ENCODE data around the gene CYREN.
"Not testable (repeated sequence)": the region's sequence is repeated elsewhere in the genome, so short reads cannot be mapped to it uniquely, and the experiment has no call there.

The CYREN gene, protein sequence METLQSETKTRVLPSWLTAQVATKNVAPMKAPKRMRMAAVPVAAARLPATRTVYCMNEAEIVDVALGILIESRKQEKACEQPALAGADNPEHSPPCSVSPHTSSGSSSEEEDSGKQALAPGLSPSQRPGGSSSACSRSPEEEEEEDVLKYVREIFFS

DNA sequence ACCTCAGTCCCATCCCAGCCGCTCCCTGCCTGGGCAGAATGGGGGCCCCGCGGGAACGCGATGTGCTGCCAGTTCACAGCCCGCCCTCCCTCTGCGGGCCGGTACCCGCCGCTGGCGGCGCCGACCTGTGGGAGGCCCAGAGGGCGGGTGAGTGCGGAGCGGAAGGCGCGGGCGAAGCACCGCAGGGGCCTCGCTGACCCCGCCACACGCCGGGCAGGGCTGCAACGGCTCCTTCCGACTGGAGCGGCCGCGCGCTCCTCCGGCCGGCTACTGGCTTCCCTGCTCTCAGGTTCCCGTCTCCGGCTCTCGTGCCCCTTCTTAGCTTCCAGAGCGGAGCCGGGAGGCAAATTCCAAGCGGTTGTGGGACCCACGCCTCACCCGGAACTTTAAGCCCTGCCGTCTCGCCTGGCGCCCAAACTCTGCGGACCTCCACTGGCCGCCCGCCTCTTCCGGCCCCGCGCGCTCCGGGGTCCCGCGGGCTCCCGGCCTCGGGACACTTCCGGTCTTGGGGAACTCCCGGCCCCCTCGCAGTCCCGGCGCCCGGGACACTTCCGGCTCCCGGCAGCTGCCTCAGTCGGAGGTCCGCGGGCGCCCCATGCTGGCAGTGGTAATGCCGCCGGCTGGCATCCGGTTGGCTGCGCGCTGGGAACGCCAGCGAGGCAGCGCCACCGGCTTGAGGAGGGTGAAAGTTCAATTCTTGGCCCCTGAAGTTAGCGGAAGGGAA lies at the start of gene CYREN:
Gene CYREN, minus strand, starts transcription at position 434 of the 724 bp plus-strand sequence. CDS start 1,785 bp downstream, outside the sequence.
- peak; percentile 92 for DNase-seq

DNA sequence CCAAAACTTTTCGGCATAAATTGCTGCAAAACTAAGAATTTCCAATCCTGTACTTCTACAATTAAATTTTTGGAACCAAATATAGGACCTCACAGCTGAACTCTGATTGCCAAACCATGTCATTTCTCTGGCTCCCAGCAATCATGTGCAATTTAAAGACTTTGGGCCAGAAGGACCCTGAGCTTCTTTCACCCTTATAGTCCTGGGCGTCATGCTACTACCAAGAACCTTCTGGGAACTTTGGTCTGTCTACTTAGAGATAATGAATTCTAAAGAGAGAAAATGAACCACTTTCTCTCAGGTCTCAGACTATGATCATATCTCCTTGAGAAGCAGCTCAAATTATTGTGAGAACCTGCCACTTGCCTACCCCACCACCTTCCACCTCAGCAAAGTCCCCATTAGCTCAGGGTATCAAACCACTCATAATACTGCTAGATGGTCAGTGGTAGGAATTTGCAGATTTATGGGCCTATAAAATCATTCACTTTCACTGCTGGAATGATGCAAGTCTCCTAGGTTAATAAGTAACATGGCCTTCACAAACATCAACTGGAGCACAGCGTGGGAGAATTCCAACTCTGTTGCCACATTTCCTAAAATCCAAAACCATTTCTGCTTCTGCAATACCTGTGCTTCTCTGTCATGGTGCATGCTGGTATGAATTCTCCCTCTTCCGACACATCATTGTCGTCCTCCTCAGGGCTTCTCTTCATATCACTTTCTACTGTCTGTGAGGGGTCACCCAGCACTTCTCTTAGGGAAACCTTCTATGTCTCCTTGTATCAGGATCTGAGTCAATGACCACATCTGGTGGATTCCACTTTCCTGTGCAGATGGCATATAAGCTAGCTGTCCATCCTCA lies 47.4 kb upstream of the CYREN start:
- no peak for DNase-seq

DNA sequence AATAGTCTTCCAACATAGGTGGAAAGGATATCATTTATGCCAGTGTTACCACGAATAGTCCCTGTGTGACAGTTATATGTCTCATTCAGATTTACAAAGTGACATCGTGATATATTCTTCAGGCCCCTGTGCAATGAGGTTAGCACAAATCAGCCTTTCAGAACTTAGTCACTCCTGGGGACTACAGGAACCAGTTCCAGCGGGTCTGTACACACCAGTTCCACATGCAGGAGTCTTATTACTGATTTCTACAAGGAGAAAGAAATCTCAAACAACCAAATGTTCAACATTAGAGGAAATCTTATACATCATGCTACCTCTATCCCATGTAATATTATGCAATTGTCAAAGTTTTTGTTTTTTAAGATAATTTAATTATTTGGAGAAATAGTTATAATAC lies 45.2 kb upstream of the CYREN start:
- DNase-seq, result no peak

DNA sequence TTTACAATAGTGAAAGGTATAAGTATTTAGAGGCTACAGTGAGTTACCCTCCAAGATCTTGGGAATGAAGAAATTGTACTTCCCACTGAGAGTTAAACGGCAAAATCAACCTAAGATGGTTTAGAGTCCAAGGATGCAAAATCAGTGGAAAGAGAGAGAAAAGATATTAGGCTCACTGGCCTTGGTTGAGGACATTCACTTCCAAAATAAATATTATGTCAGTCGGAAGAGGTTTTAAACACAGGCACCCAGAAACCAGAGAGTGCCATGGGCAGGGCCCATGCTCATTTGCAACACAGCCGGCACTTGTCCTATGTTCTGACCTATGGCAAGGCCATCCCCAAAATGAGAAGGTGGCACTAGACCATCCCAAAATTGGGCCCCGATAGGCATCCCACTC lies 44.7 kb upstream of the CYREN start:
- no peak for DNase-seq

DNA sequence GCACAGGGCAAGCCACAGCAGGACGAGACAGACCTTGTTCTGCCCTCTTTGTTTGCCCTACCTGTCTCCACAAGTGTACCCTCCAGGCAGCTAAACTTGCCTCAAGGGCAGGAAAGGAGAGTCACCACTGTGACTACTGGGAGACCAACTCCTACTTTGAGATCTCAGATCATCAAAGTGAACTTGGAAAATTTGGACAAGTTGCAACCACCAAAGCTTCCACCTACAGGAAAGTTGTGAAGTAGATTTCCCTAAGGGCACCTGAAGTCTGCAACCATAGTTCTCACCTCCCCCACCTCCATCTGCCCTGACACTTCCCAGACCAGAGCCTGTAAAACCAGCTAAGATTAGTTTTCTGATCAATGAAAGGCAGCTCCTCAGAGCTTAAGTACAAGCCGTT lies 43.3 kb upstream of the CYREN start:
- no peak for DNase-seq

DNA sequence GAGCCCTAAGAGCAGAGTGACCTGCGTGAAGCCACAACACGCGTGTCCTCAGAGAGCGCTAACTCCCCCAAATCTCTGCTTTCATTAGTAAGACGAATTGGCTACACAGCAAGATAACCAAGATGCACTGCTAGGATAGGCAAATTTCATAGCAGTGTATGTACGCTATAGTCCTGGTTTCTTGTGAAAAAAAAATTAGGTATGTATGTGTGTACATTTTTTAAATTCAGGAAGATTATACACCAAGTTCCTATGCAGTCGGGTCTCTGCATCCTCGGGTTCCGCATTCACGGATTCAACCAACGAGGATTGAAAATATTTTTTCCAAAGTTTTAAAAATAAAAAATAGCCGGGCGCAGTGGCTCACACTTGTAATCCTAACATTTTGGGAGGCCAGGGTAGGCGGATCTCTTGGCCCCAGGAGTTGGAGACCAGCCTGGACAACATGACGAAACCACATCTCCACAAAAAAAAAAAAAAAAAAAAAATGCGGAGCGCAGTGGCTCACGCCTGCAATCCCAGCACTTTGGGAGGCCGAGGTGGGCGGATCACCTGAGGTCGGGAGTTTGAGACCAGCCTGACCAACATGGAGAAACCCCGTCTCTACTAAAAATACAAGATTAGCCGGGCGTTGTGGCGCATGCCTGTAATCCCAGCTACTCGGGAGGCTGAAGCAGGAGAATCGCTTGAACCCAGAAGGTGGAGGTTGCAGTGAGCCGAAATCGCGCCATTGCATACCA lies 41.6 kb upstream of the CYREN start:
- not testable (repeated sequence) for DNase-seq

DNA sequence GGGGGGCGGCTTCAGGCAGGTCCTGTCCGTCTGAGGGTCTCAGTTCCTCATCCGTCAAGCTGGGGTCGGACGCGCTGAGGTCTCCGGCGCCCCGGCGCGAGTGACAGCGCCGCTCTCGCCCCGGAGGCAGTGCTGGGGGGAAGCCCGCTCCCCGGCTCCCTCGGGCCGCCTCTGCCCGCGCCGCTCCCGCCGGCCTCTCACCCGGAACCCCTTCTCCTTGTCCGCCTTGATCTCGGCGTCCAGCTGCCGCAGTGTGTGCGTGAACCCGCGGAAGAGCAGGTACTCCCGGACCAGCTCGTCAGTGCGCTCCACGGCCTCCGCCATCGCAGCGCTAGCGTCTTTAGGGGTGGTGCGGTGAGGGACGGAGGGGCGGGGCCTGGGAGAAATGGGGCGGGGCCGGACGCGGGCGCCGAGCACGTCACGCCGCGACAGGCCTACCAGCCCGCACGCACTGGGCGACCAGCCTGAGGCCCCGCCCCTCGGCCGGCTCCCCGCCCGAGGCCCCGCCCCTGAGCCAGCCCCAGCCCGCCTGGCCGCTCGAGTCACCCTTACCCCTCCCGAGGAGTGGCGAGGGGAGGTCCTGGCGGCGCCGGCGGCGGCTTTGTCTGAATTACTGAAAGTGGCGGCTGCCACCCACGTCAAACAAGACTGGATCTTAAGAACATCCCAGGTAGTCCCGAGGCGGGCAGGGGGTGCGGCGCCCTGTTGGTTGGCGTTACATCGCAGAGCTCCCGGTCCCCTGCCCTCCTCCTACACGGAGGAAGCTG lies 40.9 kb upstream of the CYREN start, which contains the start of gene WDR91:
Gene WDR91, minus strand, starts transcription at position 348 of the 767 bp plus-strand sequence. Its CDS starts 24 bp downstream, at position 324.
- DNase-seq, result peak; percentile 98

DNA sequence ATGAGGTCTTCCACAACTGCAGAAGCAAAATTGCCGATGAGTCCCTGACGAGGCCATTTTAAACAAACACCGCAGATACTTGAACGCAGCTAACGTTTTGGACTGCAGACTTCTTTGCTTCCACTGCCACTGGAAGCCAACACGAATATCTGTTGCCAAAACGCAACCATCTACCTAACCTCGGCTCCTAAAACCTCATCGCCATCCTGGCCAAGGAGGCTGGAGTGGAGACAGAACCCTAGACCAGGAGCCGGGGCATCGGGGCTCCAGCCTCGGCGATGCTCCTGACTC lies 40.3 kb upstream of the CYREN start:
- DNase-seq, result no peak

DNA sequence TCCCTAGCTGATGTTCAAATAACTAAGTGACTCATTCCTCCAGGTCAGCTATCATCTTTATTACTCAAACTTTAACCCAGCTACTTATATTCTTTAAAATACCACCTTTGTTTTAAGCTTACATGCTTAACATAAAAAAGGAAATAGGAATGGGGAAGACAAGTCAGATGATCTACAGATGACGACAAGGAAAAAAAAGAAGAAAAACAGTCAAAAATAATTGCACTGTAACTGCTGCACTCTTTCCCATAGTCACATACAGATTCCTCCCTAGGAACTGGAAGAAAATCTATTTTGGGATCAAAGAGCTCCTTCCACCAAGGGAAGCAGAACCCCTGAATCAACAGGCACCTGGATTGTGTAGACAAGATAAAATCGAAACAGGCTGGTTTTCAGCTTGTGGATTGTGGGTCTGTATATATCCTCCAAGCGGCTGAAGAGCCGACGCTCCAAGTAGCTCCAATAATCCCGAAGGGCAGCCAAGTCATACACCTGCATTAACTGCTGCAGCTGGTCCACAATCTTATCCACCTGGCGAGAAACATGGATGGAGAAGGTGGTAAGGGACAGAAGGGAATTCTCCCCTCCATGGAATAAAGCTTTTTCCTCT lies 38.8 kb upstream of the CYREN start:
- DNase-seq, result no peak

DNA sequence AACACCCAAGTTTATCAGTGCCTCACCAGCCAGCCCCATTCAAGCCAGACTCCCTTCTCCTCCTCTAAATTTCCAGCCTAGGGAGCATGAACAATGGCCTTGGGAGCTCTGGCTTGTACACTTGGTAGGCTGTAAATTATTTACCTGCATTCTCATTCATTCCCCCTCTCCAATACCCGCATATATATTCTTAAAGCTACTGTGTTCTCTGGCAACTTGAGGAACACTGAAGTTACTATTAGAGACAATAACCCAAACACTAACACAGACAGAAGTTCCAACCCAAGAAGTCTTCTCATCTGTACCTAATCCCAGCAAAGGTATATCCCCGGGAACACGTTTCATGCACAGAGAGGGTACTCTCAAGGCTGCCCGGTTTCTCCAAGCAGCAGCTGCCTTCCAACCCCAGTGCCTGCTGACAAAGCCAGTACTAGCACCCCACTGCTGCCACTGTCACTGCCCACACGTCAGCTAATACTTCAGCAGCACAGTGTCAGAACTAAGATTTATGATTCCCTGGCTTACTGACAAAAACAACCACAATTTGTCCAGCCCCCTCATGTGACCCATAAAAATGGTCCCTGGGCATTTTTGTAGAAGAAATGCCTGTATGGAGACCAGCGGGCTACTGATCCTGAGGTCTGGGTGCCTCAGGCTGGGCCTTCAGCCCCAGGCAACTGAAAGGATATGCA lies 37.7 kb upstream of the CYREN start:
- no peak for DNase-seq

DNA sequence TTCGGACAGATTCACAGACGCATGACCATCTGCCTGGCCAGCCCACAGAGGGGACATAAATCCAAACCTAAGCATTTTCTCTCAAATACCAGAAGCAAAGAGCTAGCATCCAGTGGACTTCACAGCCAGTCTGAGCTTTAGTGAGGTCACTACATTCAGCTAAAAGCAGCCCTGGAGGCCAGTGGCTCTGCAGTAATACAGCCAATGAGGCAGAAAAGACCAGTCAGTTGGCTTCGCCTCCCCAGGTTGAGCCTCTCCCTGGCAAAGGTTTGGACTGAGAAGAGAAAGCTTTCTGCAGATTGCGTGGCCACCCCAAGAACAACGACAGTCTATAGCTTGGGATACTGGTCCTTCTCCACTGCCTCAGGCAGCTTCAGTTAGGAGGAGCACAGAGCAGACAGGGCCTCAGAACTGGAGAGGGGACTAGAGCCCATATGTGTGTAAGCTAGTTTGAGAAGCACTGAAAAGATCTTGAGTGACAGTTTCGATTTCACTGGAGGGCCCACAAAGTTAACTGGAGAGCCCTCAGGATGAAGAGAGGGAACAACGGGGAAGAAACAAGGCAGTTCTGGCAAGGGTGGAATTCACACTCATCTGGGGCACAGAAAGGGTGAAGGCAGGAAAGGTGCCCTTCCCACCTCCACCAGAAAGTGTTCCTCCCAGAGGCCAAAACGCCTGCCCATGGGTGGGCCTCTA lies 37.0 kb upstream of the CYREN start:
- DNase-seq, result no peak

DNA sequence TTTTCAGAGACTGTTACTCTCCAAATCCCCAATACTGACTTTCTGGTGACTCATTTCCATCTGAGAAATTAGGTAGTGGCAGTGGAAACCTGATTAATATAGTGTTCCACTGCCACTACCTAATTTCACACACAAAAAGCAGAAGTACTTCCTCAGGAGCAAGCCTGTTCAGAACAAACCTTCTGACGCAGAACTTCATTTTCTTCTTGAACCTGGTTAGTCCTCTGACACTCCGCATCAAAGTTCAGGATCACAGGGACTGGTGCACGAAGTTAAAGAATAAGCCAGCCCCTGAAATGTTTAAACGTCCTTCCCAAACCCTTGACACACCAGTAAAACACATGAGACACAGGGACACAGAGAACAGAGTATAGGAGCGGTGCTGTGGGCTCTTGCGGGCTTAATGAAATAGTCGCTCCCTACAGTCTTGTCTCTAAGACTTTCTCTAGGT lies 36.5 kb upstream of the CYREN start:
- DNase-seq, result no peak

DNA sequence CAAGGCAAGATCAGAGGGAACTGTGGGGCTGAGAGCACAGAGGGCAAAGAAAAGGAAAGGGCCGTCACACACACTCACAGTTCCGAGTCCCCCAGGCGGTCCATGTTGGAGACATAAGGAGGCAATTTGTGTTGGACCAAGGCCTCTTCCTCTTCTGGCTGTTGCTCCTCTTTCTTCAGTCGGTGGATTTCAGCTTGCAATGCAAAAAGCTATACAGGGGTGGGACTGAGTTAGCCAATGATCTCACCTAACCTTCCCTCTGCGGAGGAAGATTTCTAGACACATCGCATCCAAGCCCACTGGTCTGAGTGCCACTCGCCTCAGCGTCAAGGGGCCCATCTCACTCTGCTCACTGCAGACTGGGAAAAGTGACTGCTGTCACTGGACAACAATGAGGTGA lies 35.3 kb upstream of the CYREN start:
- DNase-seq, result no peak

DNA sequence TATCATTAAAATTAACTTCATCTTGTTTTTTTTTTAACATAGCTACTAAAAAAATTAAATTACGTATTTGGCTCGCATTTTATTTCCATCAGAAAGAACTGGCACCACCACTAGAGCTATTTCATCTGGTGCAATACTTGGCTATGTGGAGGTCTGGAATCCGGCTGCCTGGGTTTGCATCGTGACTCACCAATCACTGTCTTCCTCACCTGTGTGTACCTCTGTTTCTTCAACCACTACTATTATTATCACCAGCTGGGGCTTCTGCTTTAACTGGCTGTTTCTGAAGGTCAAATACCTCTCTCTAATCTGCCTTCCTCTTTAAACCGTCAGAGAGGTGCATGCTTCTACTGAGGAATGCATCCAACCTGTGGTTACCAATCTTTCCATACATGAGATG lies 34.4 kb upstream of the CYREN start:
- DNase-seq, result no peak

DNA sequence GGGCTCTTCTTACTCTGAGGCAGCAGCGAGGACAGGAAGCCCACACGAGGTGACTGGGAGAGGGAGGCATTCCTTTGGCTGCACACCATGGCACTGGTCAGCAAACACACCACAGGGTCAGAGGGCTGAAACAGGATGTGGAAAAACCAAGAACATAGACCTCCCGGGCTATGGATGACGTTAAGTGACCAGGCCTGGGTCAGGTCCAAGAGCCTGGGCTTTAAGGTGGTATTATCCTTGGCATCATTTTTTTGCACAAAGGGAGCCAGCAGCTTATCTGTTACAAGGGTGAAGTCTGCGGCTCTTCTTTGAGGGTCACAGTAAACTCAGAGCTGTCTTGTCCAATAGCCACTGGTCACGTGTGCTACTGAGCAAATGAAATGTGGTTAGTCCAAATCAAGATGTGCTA lies 33.8 kb upstream of the CYREN start:
- no peak for DNase-seq

DNA sequence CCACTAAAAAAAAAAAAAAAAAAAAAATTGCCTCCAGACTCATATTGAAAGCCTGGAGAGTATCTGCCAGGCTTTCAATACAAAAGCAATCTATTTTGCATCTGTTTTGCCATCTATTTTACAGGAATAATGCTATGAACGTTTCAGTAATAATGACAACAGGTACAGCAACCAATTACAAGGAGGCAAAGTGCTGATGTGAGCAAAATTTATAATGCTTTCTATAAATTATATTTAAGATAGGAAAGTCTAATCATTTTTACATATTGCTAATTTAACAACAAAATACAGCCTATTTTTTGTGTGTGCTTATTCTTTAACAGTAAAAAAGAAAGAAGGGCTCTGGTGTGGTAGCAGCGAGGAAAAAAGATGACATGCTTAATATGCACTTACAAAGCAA lies 30.8 kb upstream of the CYREN start:
- DNase-seq, result no peak

DNA sequence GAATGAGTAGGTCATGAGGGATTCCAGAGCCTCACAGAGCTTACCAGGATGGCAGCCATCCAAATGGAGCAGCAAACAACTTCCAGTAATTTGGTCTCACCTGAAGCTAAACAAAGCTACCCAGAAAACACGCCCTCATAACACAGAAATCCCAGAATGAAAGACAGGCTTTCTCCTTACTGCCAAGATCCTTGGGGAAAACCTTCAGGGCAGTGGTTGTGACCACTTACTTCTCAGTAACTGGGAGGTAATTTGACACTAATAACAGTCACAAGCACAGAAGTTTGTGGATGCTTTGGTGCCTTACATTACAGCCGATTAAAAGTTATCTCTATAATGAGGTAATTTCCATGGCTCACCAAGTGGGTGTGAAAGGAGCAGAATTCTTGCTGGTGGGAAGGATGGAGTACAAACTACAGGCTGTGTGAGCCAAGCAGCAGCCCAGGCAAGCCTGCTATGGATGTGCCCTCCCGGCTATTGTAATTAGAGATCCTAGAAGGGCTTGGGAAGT lies 30.4 kb upstream of the CYREN start:
- DNase-seq, result no peak

DNA sequence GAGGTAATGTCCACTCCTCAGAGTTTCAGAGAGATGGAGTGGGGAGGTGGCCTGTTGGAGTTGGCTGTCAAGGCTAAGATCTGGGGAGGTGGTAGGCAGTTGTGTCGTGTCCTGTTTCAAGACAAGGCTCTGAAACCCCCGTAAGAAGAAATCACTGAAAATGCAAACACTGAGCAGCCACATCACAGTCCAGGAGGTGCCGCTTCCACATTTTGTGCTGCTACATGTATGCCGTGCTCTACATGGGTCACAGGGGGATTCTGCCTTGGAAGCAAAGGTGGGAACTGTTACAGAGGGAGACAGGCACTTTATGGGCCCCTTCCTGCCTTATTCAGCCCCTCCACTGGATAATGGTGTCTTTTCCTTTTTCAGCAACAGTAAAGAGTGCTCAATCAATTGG lies 28.9 kb upstream of the CYREN start:
- no peak for DNase-seq

DNA sequence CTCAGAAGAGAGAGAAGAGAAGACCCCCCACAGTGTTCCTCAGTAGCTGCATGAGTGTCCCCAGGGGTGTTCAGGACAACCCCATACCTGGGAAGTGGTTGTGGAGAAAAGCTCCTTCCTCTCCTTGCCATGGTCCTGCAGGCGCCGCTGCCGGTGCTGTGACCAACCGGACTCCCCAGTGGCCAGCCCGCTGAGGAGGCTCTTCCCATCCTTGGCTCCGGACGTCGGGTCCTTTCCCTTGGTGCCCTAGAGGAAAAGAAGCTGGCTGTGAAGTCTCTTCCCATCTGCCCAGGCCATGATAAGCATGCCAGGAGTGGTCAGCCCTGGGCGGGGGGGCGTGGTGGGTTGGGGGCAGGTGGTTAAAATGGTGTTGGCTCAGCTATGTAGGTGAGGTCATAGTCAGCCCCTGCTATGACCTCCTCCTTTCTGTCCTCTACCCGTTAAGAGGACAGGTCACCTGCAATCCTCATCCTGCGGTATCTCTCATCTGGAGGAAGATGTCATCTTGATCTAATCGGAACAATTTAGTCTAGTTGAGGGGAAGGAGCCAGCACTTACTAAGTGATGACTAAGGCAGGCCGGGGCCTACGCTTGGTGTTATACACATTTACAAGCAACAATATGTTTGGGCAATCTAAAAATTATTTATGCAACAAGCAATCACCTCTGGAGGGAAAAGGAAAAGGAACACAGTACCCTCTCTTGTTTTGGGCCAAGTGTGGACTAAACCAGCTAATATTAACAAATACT lies 27.6 kb upstream of the CYREN start:
- no peak for DNase-seq

DNA sequence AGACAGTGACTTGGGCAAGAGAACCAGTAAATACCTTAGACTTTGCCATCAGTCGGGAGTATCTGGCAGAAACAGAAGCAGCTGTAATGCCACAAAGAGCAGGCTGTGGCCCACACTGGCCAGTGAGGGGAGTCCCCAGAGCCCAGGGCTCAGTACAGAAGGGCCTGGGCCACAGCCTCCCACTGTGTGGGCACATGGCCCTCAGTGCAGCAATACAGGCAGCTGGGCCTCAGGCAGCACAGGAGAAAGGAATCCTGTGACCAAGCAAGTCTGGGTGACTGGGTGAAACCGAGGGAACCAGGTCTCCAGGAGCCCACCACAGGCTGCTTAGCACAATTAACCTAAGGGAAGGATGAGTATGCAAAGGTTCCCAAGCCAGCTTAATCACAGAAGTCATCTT lies 26.8 kb upstream of the CYREN start:
- DNase-seq, result no peak
